ENCODE measurements around the gene CDKN2AIPNL. TPM values are rescaled to one million over a fixed set of nuclear protein-coding genes. Genes with fewer than 3 reads are reported as not detected.

The CDKN2AIPNL gene
- total and polyA plus RNA-seq, 2 of the 8 experiments (the other 6 are each of a cell fraction or from before 2014, with no cell fraction given), result 40.0 to 56.3 TPM

GRCh38 chr5:134403951-134404350, 7.7 kb downstream of the CDKN2AIPNL start (continued):
- no peak for TF ChIP-seq SAP30 (IDR thresholded peaks at IDR 0.05; ENCODE audit: insufficient read depth, insufficient replicate concordance, low read length)
- TF ChIP-seq EZH2 (IDR thresholded peaks at IDR 0.05; ENCODE audit: low read depth, low read length, severe bottlenecking), result no peak
- TF ChIP-seq BCL11A (IDR thresholded peaks at IDR 0.05; ENCODE audit: low read depth in 2 of 2, low read length in 2 of 2), result no peak
